ENCODE results near the gene AFG1L. TPM values are rescaled to one million over a fixed set of nuclear protein-coding genes. Genes with fewer than 3 reads are reported as not detected.

The AFG1L gene
- total and polyA plus RNA-seq, 2 experiments from 2014 or later, result 4.1 to 8.7 TPM

DNA sequence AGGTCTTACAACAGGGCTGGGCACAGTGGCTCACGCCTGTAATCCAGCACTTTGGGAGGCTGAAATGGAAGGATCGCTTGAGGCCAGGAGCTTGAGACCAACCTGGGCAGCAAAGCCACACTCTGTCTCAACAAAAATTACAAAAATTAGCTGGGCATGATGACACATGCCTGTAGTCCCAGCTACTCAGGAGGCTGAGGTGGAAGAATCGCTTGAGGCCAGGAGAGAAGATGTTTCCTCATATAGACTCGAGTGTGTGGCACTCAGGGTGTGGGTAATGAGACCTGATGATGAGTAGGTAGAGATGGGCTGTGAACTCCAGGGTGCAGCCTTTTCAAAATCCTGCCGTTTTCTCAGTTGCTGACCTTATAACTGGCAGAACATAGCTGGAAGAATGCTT, 140.5 kb downstream of the AFG1L start:
- Histone ChIP-seq H3K27me3 (ENCODE audit: insufficient read depth) (no peaks in the 10 kb centered on the region), H2AFZ (no peak overlapping the region), H3K27ac (ENCODE audit: low read depth) (no peak overlapping the region), H3K4me1 (ENCODE audit: insufficient read depth) (no peaks in the 10 kb centered on the region), H3K4me2 (no peak overlapping the region), H4K20me1 (replicated peaks; ENCODE audit: insufficient read depth) (no peaks in the 10 kb centered on the region), H3K79me2 (replicated peaks; ENCODE audit: insufficient read depth) (no peaks in the 10 kb centered on the region), H3K9me2 (ENCODE audit: insufficient read depth) (no peaks in the 10 kb centered on the region), H3K36me3 (ENCODE audit: insufficient read depth) (no peaks in the 10 kb centered on the region), H3K4me3 (no peak overlapping the region), H3F3A (replicated peaks; ENCODE audit: low read depth) (no peaks in the 10 kb centered on the region)
- H3K4me3 Mint-ChIP-seq, result no peak overlapping the region
- no peak for DNase-seq (ENCODE audit: low spot score)
- no peaks in the 10 kb centered on the region for H3K27me3 Mint-ChIP-seq (ENCODE audit: insufficient read depth, low read depth, poor library complexity)
- H3K9me3 Mint-ChIP-seq, result no peaks in the 10 kb centered on the region
- H3K4me1 Mint-ChIP-seq, result no peaks in the 10 kb centered on the region
- no peak overlapping the region for H3K27ac Mint-ChIP-seq
- no peaks in the 10 kb centered on the region for H3K36me3 Mint-ChIP-seq (ENCODE audit: low read depth)
- ATAC-seq, result no peak
- TF ChIP-seq CREB1 (CRISPR knock-in tag; IDR thresholded peaks at IDR 0.05; ENCODE audit: low read depth) (no peak), NANOG (IDR thresholded peaks at IDR 0.05; ENCODE audit: borderline replicate concordance) (no peak), ZNF331 (CRISPR knock-in tag; IDR thresholded peaks at IDR 0.05; ENCODE audit: low read depth) (no peak), STAT1 (IDR thresholded peaks at IDR 0.05; ENCODE audit: unreplicated experiment) (no peak), EZH2 (IDR thresholded peaks at IDR 0.05; ENCODE audit: low read depth, unreplicated experiment) (no peak), JUNB (IDR thresholded peaks at IDR 0.05; ENCODE audit: unreplicated experiment) (no peak), EZH2phosphoT487 (IDR thresholded peaks at IDR 0.05; ENCODE audit: unreplicated experiment) (no peak), POLR2AphosphoS5 (IDR thresholded peaks at IDR 0.05; ENCODE audit: low read depth) (no peak), ZNF114 (CRISPR knock-in tag; IDR thresholded peaks at IDR 0.05) (no peak)
- TF ChIP-seq, protein P1, sequence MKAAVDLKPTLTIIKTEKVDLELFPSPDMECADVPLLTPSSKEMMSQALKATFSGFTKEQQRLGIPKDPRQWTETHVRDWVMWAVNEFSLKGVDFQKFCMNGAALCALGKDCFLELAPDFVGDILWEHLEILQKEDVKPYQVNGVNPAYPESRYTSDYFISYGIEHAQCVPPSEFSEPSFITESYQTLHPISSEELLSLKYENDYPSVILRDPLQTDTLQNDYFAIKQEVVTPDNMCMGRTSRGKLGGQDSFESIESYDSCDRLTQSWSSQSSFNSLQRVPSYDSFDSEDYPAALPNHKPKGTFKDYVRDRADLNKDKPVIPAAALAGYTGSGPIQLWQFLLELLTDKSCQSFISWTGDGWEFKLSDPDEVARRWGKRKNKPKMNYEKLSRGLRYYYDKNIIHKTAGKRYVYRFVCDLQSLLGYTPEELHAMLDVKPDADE (IDR thresholded peaks at IDR 0.05), result no peak
- TF ChIP-seq, protein P2, sequence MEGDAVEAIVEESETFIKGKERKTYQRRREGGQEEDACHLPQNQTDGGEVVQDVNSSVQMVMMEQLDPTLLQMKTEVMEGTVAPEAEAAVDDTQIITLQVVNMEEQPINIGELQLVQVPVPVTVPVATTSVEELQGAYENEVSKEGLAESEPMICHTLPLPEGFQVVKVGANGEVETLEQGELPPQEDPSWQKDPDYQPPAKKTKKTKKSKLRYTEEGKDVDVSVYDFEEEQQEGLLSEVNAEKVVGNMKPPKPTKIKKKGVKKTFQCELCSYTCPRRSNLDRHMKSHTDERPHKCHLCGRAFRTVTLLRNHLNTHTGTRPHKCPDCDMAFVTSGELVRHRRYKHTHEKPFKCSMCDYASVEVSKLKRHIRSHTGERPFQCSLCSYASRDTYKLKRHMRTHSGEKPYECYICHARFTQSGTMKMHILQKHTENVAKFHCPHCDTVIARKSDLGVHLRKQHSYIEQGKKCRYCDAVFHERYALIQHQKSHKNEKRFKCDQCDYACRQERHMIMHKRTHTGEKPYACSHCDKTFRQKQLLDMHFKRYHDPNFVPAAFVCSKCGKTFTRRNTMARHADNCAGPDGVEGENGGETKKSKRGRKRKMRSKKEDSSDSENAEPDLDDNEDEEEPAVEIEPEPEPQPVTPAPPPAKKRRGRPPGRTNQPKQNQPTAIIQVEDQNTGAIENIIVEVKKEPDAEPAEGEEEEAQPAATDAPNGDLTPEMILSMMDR (conservative IDR thresholded peaks at IDR 0.05; ENCODE audit: low read depth in 2 of 2), result no peak
- TF ChIP-seq, protein P3, sequence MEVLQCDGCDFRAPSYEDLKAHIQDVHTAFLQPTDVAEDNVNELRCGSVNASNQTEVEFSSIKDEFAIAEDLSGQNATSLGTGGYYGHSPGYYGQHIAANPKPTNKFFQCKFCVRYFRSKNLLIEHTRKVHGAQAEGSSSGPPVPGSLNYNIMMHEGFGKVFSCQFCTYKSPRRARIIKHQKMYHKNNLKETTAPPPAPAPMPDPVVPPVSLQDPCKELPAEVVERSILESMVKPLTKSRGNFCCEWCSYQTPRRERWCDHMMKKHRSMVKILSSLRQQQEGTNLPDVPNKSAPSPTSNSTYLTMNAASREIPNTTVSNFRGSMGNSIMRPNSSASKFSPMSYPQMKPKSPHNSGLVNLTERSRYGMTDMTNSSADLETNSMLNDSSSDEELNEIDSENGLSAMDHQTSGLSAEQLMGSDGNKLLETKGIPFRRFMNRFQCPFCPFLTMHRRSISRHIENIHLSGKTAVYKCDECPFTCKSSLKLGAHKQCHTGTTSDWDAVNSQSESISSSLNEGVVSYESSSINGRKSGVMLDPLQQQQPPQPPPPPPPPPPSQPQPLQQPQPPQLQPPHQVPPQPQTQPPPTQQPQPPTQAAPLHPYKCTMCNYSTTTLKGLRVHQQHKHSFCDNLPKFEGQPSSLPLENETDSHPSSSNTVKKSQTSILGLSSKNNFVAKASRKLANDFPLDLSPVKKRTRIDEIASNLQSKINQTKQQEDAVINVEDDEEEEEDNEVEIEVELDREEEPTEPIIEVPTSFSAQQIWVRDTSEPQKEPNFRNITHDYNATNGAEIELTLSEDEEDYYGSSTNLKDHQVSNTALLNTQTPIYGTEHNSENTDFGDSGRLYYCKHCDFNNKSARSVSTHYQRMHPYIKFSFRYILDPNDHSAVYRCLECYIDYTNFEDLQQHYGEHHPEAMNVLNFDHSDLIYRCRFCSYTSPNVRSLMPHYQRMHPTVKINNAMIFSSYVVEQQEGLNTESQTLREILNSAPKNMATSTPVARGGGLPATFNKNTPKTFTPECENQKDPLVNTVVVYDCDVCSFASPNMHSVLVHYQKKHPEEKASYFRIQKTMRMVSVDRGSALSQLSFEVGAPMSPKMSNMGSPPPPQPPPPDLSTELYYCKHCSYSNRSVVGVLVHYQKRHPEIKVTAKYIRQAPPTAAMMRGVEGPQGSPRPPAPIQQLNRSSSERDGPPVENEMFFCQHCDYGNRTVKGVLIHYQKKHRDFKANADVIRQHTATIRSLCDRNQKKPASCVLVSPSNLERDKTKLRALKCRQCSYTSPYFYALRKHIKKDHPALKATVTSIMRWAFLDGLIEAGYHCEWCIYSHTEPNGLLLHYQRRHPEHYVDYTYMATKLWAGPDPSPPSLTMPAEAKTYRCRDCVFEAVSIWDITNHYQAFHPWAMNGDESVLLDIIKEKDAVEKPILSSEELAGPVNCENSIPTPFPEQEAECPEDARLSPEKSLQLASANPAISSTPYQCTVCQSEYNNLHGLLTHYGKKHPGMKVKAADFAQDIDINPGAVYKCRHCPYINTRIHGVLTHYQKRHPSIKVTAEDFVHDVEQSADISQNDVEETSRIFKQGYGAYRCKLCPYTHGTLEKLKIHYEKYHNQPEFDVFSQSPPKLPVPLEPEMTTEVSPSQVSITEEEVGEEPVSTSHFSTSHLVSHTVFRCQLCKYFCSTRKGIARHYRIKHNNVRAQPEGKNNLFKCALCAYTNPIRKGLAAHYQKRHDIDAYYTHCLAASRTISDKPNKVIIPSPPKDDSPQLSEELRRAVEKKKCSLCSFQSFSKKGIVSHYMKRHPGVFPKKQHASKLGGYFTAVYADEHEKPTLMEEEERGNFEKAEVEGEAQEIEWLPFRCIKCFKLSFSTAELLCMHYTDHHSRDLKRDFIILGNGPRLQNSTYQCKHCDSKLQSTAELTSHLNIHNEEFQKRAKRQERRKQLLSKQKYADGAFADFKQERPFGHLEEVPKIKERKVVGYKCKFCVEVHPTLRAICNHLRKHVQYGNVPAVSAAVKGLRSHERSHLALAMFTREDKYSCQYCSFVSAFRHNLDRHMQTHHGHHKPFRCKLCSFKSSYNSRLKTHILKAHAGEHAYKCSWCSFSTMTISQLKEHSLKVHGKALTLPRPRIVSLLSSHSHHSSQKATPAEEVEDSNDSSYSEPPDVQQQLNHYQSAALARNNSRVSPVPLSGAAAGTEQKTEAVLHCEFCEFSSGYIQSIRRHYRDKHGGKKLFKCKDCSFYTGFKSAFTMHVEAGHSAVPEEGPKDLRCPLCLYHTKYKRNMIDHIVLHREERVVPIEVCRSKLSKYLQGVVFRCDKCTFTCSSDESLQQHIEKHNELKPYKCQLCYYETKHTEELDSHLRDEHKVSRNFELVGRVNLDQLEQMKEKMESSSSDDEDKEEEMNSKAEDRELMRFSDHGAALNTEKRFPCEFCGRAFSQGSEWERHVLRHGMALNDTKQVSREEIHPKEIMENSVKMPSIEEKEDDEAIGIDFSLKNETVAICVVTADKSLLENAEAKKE (CRISPR knock-in tag; IDR thresholded peaks at IDR 0.05), result no peak
- TF ChIP-seq, protein P4, sequence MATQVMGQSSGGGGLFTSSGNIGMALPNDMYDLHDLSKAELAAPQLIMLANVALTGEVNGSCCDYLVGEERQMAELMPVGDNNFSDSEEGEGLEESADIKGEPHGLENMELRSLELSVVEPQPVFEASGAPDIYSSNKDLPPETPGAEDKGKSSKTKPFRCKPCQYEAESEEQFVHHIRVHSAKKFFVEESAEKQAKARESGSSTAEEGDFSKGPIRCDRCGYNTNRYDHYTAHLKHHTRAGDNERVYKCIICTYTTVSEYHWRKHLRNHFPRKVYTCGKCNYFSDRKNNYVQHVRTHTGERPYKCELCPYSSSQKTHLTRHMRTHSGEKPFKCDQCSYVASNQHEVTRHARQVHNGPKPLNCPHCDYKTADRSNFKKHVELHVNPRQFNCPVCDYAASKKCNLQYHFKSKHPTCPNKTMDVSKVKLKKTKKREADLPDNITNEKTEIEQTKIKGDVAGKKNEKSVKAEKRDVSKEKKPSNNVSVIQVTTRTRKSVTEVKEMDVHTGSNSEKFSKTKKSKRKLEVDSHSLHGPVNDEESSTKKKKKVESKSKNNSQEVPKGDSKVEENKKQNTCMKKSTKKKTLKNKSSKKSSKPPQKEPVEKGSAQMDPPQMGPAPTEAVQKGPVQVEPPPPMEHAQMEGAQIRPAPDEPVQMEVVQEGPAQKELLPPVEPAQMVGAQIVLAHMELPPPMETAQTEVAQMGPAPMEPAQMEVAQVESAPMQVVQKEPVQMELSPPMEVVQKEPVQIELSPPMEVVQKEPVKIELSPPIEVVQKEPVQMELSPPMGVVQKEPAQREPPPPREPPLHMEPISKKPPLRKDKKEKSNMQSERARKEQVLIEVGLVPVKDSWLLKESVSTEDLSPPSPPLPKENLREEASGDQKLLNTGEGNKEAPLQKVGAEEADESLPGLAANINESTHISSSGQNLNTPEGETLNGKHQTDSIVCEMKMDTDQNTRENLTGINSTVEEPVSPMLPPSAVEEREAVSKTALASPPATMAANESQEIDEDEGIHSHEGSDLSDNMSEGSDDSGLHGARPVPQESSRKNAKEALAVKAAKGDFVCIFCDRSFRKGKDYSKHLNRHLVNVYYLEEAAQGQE (IDR thresholded peaks at IDR 0.05; ENCODE audit: unreplicated experiment), result no peak

Data from GM23338 (cell line).